Measurements from ENCODE around the gene FAM20B. TPM values are rescaled to one million over a fixed set of nuclear protein-coding genes. Genes with fewer than 3 reads are reported as not detected.

Gene FAM20B
- total RNA-seq, 1 donor from 2014 or later: 33.8 TPM

- Histone ChIP-seq H3K27me3 (no peaks in the 10 kb centered on the region), H3F3A (ENCODE audit: low read depth) (no peaks in the 10 kb centered on the region), H2AFZ (replicated peaks) (no peak overlapping the region), H3K9me3 (ENCODE audit: low read depth) (no peaks in the 10 kb centered on the region), H3K4me3 (no peak overlapping the region), H3K4me1 (peaks cover 4% of the 10 kb centered on the region), H4K20me1 (ENCODE audit: low read depth) (no peaks in the 10 kb centered on the region), H3K9ac (no peak overlapping the region), H3K36me3 (no peaks in the 10 kb centered on the region), H3K27ac (no peak overlapping the region), H3K4me2 (no peak overlapping the region), H3K79me2 (ENCODE audit: low read depth) (no peaks in the 10 kb centered on the region)
- DNase-seq (ENCODE audit: low spot score): no peak
- Mint-ChIP-seq H3K36me3 (no peaks in the 10 kb centered on the region), H3K4me1 (peaks cover 12% of the 10 kb centered on the region), H3K9me3 (no peaks in the 10 kb centered on the region), H3K27ac (no peak overlapping the region), H3K27me3 (ENCODE audit: insufficient read depth, low read depth) (peaks cover 5% of the 10 kb centered on the region), H3K4me3 (no peak overlapping the region)
- no peak for TF ChIP-seq EZH2phosphoT487 (IDR thresholded peaks at IDR 0.05)
- TF ChIP-seq EZH2 (IDR thresholded peaks at IDR 0.05): no peak
- TF ChIP-seq CTCF (IDR thresholded peaks at IDR 0.05): no peak
Measured at GRCh38 chr1:179007233-179007632, 18.5 kb upstream of the FAM20B start.

- H3K4me2 ChIP-seq: no peak overlapping the region
- no peak overlapping the region for H3K4me3 ChIP-seq
- no peaks in the 10 kb centered on the region for H3K36me3 ChIP-seq
- no peak for DNase-seq (ENCODE audit: low spot score)
- H3K36me3 Mint-ChIP-seq: no peaks in the 10 kb centered on the region
- H3K9me3 ChIP-seq (ENCODE audit: low read depth): no peaks in the 10 kb centered on the region
- no peaks in the 10 kb centered on the region for H3K27me3 ChIP-seq
- H3K27me3 Mint-ChIP-seq (ENCODE audit: insufficient read depth, low read depth): peaks cover 3% of the 10 kb centered on the region
- H4K20me1 ChIP-seq (ENCODE audit: low read depth): no peaks in the 10 kb centered on the region
- no peaks in the 10 kb centered on the region for H3K9me3 Mint-ChIP-seq
- H2AFZ ChIP-seq (replicated peaks): no peak overlapping the region
- H3K27ac ChIP-seq: no peak overlapping the region
- TF ChIP-seq EZH2phosphoT487 (IDR thresholded peaks at IDR 0.05): no peak
- no peak for TF ChIP-seq CTCF (IDR thresholded peaks at IDR 0.05)
- no peak for TF ChIP-seq EZH2 (IDR thresholded peaks at IDR 0.05)
- no peak overlapping the region for H3K4me3 Mint-ChIP-seq
- no peaks in the 10 kb centered on the region for H3K4me1 ChIP-seq
- H3K9ac ChIP-seq: no peak overlapping the region
- H3K4me1 Mint-ChIP-seq: no peaks in the 10 kb centered on the region
- no peaks in the 10 kb centered on the region for H3F3A ChIP-seq (ENCODE audit: low read depth)
- H3K79me2 ChIP-seq (ENCODE audit: low read depth): no peaks in the 10 kb centered on the region
- H3K27ac Mint-ChIP-seq: no peak overlapping the region
Measured at GRCh38 chr1:179010671-179011070, 15.0 kb upstream of the FAM20B start.

GRCh38 chr1:179012038-179012437, 13.7 kb upstream of the FAM20B start:
- TF ChIP-seq EZH2phosphoT487 (IDR thresholded peaks at IDR 0.05) (no peak), EZH2 (IDR thresholded peaks at IDR 0.05) (no peak), CTCF (IDR thresholded peaks at IDR 0.05) (no peak)
- no peaks in the 10 kb centered on the region for H4K20me1 ChIP-seq (ENCODE audit: low read depth)
- no peak for DNase-seq (ENCODE audit: low spot score)

More at GRCh38 chr1:179012038-179012437, 13.7 kb upstream of the FAM20B start:
- H3K4me2 ChIP-seq: no peak overlapping the region
- H3K9ac ChIP-seq: no peak overlapping the region
- no peaks in the 10 kb centered on the region for H3K36me3 Mint-ChIP-seq
- H3K27me3 ChIP-seq: no peaks in the 10 kb centered on the region
- no peaks in the 10 kb centered on the region for H3K9me3 ChIP-seq (ENCODE audit: low read depth)
- no peaks in the 10 kb centered on the region for H3K9me3 Mint-ChIP-seq
- H3K27ac ChIP-seq: no peak overlapping the region
- H3K79me2 ChIP-seq (ENCODE audit: low read depth): no peaks in the 10 kb centered on the region
- no peaks in the 10 kb centered on the region for H3K36me3 ChIP-seq
- no peak overlapping the region for H3K4me3 ChIP-seq
- no peaks in the 10 kb centered on the region for H3K4me1 ChIP-seq
- no peak overlapping the region for H2AFZ ChIP-seq (replicated peaks)
- peaks cover 6% of the 10 kb centered on the region for H3K4me1 Mint-ChIP-seq
- H3K4me3 Mint-ChIP-seq: no peak overlapping the region
- H3F3A ChIP-seq (ENCODE audit: low read depth): no peaks in the 10 kb centered on the region
- H3K27me3 Mint-ChIP-seq (ENCODE audit: insufficient read depth, low read depth): peaks cover 5% of the 10 kb centered on the region
- no peak overlapping the region for H3K27ac Mint-ChIP-seq
